Peyer's patch (tissue), 4 donors: ENCODE results near the gene CAST. TPM values are rescaled to one million over a fixed set of nuclear protein-coding genes. Genes with fewer than 3 reads are reported as not detected.
A peak's percentile ranks its signal among the peaks of the same experiment; 100 is the strongest.

Experiments
- DNase-seq, 3 donors: peaks; one replicate each; pipeline ENCODE4 v3.0.0-alpha.2; 2017 to 2019
- H3K27ac ChIP-seq, 4 donors: fragments of 200-600 bp; sonication (generic); one replicate each; pipeline ENCODE4 v1.5.1; 2016 to 2019
- H3K27me3 ChIP-seq, 2 donors: fragments of 200-600 bp; sonication (generic); one replicate each; pipeline ENCODE4 v1.5.1; 2019
- H3K36me3 ChIP-seq, 3 donors: fragments of 200-600 bp; sonication (generic); one replicate each; pipeline ENCODE4 v1.5.1; 2016 to 2019
- H3K4me1 ChIP-seq, 4 donors: fragments of 200-600 bp; sonication (generic); one replicate each; pipeline ENCODE4 v1.5.1; 2016 to 2019
- H3K4me3 ChIP-seq, 4 donors: fragments of 200-600 bp; sonication (generic); 1 replicate in 3 of 4; 2 replicates in 1 of 4; pipeline ENCODE4 v1.5.1; 2016 to 2019; ENCODE audit warnings: mild to moderate bottlenecking in 1 of 4
- H3K9me3 ChIP-seq, 4 donors: fragments of 200-600 bp; sonication (generic); one replicate each; pipeline ENCODE4 v1.5.1; 2016 to 2019; ENCODE audit warnings: mild to moderate bottlenecking in 1 of 4
- CTCF ChIP-seq, 6 experiments: fragments of 450-650 bp in 4 of 6; fragments of 200-600 bp in 2 of 6; sonication (generic) in 1 of 6; IDR thresholded peaks; one replicate each; pipeline ENCODE4 v1.5.1; 2017 to 2019; ENCODE audit warnings: antibody characterized with exemption in 6 of 6, mild to moderate bottlenecking in 3 of 6, moderate library complexity in 1 of 6
- POLR2A ChIP-seq, 2 donors: fragments of 450-650 bp; IDR thresholded peaks; one replicate each; pipeline ENCODE4 v1.5.1; 2017; ENCODE audit warnings: antibody characterized with exemption in 2 of 2, mild to moderate bottlenecking in 2 of 2, moderate library complexity in 2 of 2
- total RNA-seq, 4 donors: library from RNA; depleted of rRNA; stranded (reverse); fragments of >200 nt; gene quantifications; one replicate each; pipeline ENCODE4 v1.1.0, GENCODE V29; 2016

The CAST gene
- total RNA-seq, 4 donors from 2014 or later = 268 to 396 (median 337) TPM

- H3K27me3 ChIP-seq = no peaks in the 10 kb centered on the region
- TF ChIP-seq POLR2A (IDR thresholded peaks at IDR 0.05) (no peak), CTCF (IDR thresholded peaks at IDR 0.05) (no peak)
- H3K9me3 ChIP-seq = no peaks in the 10 kb centered on the region
- no peak overlapping the region for H3K4me3 ChIP-seq
- peaks cover 0 to 12% (median 1%) of the 10 kb centered on the region in 4 donors for H3K4me1 ChIP-seq
- H3K27ac ChIP-seq = peak overlapping the region in 2 of 4 donors; percentile 11 to 25
- peak in 1 of 3 donors; percentile 61 for DNase-seq
- peaks cover 0 to 85% (median 0%) of the 10 kb centered on the region in 3 donors for H3K36me3 ChIP-seq
These were observed 85.5 kb downstream of the CAST start for GRCh38 chr5:96747720-96748119.

GRCh38 chr5:96750110-96750822, 88.1 kb downstream of the CAST start:
- H3K27me3 ChIP-seq = no peaks in the 10 kb centered on the region
- H3K4me3 ChIP-seq = no peak overlapping the region
- TF ChIP-seq POLR2A (IDR thresholded peaks at IDR 0.05) = no peak
- no peak for TF ChIP-seq CTCF (IDR thresholded peaks at IDR 0.05)
- peaks cover 0 to 12% (median 1%) of the 10 kb centered on the region in 4 donors for H3K4me1 ChIP-seq
- no peak for DNase-seq
- H3K9me3 ChIP-seq = no peaks in the 10 kb centered on the region
- no peak overlapping the region for H3K27ac ChIP-seq
- peaks cover 0 to 85% (median 0%) of the 10 kb centered on the region in 3 donors for H3K36me3 ChIP-seq

- no peaks in the 10 kb centered on the region for H3K27me3 ChIP-seq
- no peaks in the 10 kb centered on the region for H3K9me3 ChIP-seq
- H3K4me1 ChIP-seq = peaks cover 0 to 12% (median 1%) of the 10 kb centered on the region in 4 donors
- DNase-seq = no peak
- H3K4me3 ChIP-seq = no peak overlapping the region
- TF ChIP-seq CTCF (IDR thresholded peaks at IDR 0.05) (no peak), POLR2A (IDR thresholded peaks at IDR 0.05) (no peak)
- H3K36me3 ChIP-seq = peaks cover 0 to 87% (median 0%) of the 10 kb centered on the region in 3 donors
- H3K27ac ChIP-seq = peak overlapping the region in 1 of 4 donors; percentile 15
These were observed 89.3 kb downstream of the CAST start for GRCh38 chr5:96751203-96752169.

GRCh38 chr5:96752341-96753016, 90.3 kb downstream of the CAST start:
- Histone ChIP-seq H3K27ac (no peak overlapping the region), H3K4me1 (peaks cover 0 to 10% (median 1%) of the 10 kb centered on the region in 4 donors), H3K4me3 (no peak overlapping the region), H3K36me3 (peaks cover 0 to 87% (median 0%) of the 10 kb centered on the region in 3 donors), H3K9me3 (no peaks in the 10 kb centered on the region), H3K27me3 (no peaks in the 10 kb centered on the region)
- TF ChIP-seq POLR2A (IDR thresholded peaks at IDR 0.05) = no peak
- peak in 5 of 6 experiments; percentile 50 to 65 (median 59) for TF ChIP-seq CTCF (IDR thresholded peaks at IDR 0.05)
- no peak for DNase-seq

- Histone ChIP-seq H3K9me3 (no peaks in the 10 kb centered on the region), H3K27me3 (no peaks in the 10 kb centered on the region), H3K27ac (no peak overlapping the region), H3K36me3 (peaks cover 0 to 87% (median 0%) of the 10 kb centered on the region in 3 donors), H3K4me1 (peaks cover 0 to 4% (median 1%) of the 10 kb centered on the region in 4 donors), H3K4me3 (no peak overlapping the region)
- no peak for TF ChIP-seq CTCF (IDR thresholded peaks at IDR 0.05)
- no peak for TF ChIP-seq POLR2A (IDR thresholded peaks at IDR 0.05)
- no peak for DNase-seq
These were observed 90.8 kb downstream of the CAST start for GRCh38 chr5:96753017-96753397.
